Neuronal stem cell (in vitro differentiated cells): ENCODE measurements around the gene GREM2.

Source experiments
- DNase-seq: peaks from one replicate; pipeline ENCODE4 v3.0.0-alpha.2; 2013; ENCODE audit warnings: low spot score
- H2AFZ ChIP-seq: one replicate; pipeline ENCODE4 v1.6.1; 2013; ENCODE audit warnings: mild to moderate bottlenecking, low read length, inconsistent platforms
- H2AK5ac ChIP-seq: 2 replicates; pipeline ENCODE4 v1.6.1; 2013; ENCODE audit warnings: low read depth, mild to moderate bottlenecking, inconsistent platforms, low read length, moderate library complexity, mixed read lengths
- H2BK120ac ChIP-seq: 2 replicates; pipeline ENCODE4 v1.6.1; 2013; ENCODE audit warnings: low read depth, mild to moderate bottlenecking, inconsistent platforms, low read length, moderate library complexity, mixed read lengths
- H2BK12ac ChIP-seq: one replicate; pipeline ENCODE4 v1.6.1; 2013; ENCODE audit warnings: low read length, inconsistent platforms
- H2BK15ac ChIP-seq: 2 replicates; pipeline ENCODE4 v1.6.1; 2013; ENCODE audit warnings: mild to moderate bottlenecking, low read length, inconsistent platforms, mixed read lengths
- H2BK5ac ChIP-seq: one replicate; pipeline ENCODE4 v1.6.1; 2013; ENCODE audit warnings: inconsistent platforms, mild to moderate bottlenecking, low read length, moderate library complexity
- H3K14ac ChIP-seq: one replicate; pipeline ENCODE4 v1.6.1; 2013; ENCODE audit warnings: low read length, inconsistent platforms
- H3K18ac ChIP-seq: 2 replicates; pipeline ENCODE4 v1.6.1; 2013; ENCODE audit warnings: low read length, inconsistent platforms
- H3K23ac ChIP-seq: 2 replicates; pipeline ENCODE4 v1.6.1; 2013; ENCODE audit warnings: low read depth, mild to moderate bottlenecking, mixed read lengths, low read length, inconsistent platforms; ENCODE audit not compliant: poor library complexity
- H3K27ac ChIP-seq: replicated peaks from 3 replicates; pipeline ENCODE4 v1.5.1; 2013; ENCODE audit warnings: low read length, inconsistent platforms
- H3K27me3 ChIP-seq, 3 experiments: 2 replicates each; pipeline ENCODE4 v1.6.1; 2013; ENCODE audit warnings: low read length in 3 of 3, mild to moderate bottlenecking in 2 of 3, inconsistent platforms in 1 of 3, low read depth in 1 of 3, mixed read lengths in 1 of 3, moderate library complexity in 1 of 3; ENCODE audit not compliant: control insufficient read depth in 3 of 3, insufficient read depth in 3 of 3
- H3K36me3 ChIP-seq, 2 donors: replicated peaks in 1 of 2; 2 replicates each; pipeline ENCODE4 v1.6.1; 2013; ENCODE audit warnings: low read length in 2 of 2; ENCODE audit not compliant: control insufficient read depth in 2 of 2, insufficient read depth in 2 of 2
- H3K4ac ChIP-seq: 2 replicates; pipeline ENCODE4 v1.6.1; 2013; ENCODE audit warnings: inconsistent platforms, mild to moderate bottlenecking, low read length, moderate library complexity
- H3K4me1 ChIP-seq, 2 donors: 1 replicate in 1 of 2; 2 replicates in 1 of 2; pipeline ENCODE4 v1.6.1; 2013; ENCODE audit warnings: low read length in 2 of 2, low read depth in 1 of 2; ENCODE audit not compliant: control insufficient read depth in 2 of 2, insufficient read depth in 1 of 2
- H3K4me2 ChIP-seq: one replicate; pipeline ENCODE4 v1.6.1; 2013; ENCODE audit warnings: mild to moderate bottlenecking, low read length, inconsistent platforms; ENCODE audit not compliant: insufficient read depth, poor library complexity, severe bottlenecking
- H3K4me3 ChIP-seq, 2 donors: 2 replicates each; pipeline ENCODE4 v1.5.1; 2013; ENCODE audit warnings: low read length in 2 of 2, mild to moderate bottlenecking in 2 of 2, inconsistent platforms in 1 of 2, moderate library complexity in 1 of 2
- H3K79me1 ChIP-seq: one replicate; pipeline ENCODE4 v1.6.1; 2013; ENCODE audit warnings: low read depth, mild to moderate bottlenecking, inconsistent platforms, low read length, moderate library complexity
- H3K9ac ChIP-seq: one replicate; pipeline ENCODE4 v1.6.1; 2013; ENCODE audit warnings: mild to moderate bottlenecking, low read depth, low read length, inconsistent platforms; ENCODE audit not compliant: poor library complexity
- H3K9me3 ChIP-seq, 2 donors: replicated peaks in 1 of 2; 2 replicates each; pipeline versions ENCODE3 to v1.6.1; 2013; ENCODE audit warnings: low read length in 2 of 2, mild to moderate bottlenecking in 2 of 2, inconsistent platforms in 1 of 2, low read depth in 1 of 2, mixed read lengths in 1 of 2, moderate library complexity in 1 of 2; ENCODE audit not compliant: control insufficient read depth in 2 of 2, insufficient read depth in 1 of 2
- H4K8ac ChIP-seq: one replicate; pipeline ENCODE4 v1.6.1; 2013; ENCODE audit warnings: low read depth, mild to moderate bottlenecking, inconsistent platforms, low read length, moderate library complexity
- H4K91ac ChIP-seq: one replicate; pipeline ENCODE4 v1.6.1; 2013; ENCODE audit warnings: low read length, low read depth, mild to moderate bottlenecking, inconsistent platforms; ENCODE audit not compliant: poor library complexity
- WGBS, 2 donors: extraction: QIAGEN DNeasy Blood & Tissue Kit; methylation state at CpG; one replicate each; pipeline ENCODE4 v1.1.7; 2013; ENCODE audit warnings: missing lambda C conversion rate in 2 of 2, mixed read lengths in 1 of 2; ENCODE audit not compliant: insufficient read length in 2 of 2, insufficient replicate concordance in 1 of 2; ENCODE audit errors: extremely low coverage in 2 of 2; 5-methylcytosine and 5-hydroxymethylcytosine counted together

Gene GREM2

GRCh38 chr1:240644732-240645131 is 32.8 kb upstream of the GREM2 start:
- H3K23ac ChIP-seq: no peak overlapping the region
- no CpG with 5 or more reads among the region's 6 CpGs for WGBS, 2 donors

GRCh38 chr1:240635466-240636256 is 23.7 kb upstream of the GREM2 start:
- Histone ChIP-seq H3K4ac (no peak overlapping the region), H2BK15ac (no peak overlapping the region), H3K18ac (no peak overlapping the region), H3K27me3 (no peaks in the 10 kb centered on the region), H2AFZ (no peak overlapping the region), H3K4me2 (no peak overlapping the region), H2BK12ac (no peak overlapping the region), H3K14ac (no peak overlapping the region), H3K79me1 (no peaks in the 10 kb centered on the region), H3K27ac (no peak overlapping the region), H3K9me3 (peaks cover 0 to under 1% of the 10 kb centered on the region in 2 donors), H4K91ac (no peak overlapping the region), H2BK120ac (no peak overlapping the region), H2AK5ac (no peak overlapping the region), H2BK5ac (no peak overlapping the region), H3K9ac (no peak overlapping the region), H3K4me1 (no peaks in the 10 kb centered on the region), H3K4me3 (no peak overlapping the region), H3K36me3 (no peaks in the 10 kb centered on the region), H4K8ac (no peak overlapping the region), H3K23ac (no peak overlapping the region)
- no CpG with 5 or more reads among the region's 16 CpGs for WGBS, 2 donors
- DNase-seq: no peak

More at GRCh38 chr1:240644732-240645131, 32.8 kb upstream of the GREM2 start:
- no peaks in the 10 kb centered on the region for H3K9me3 ChIP-seq
- H3K4me2 ChIP-seq: no peak overlapping the region
- no peaks in the 10 kb centered on the region for H3K36me3 ChIP-seq
- DNase-seq: no peak
- H3K4ac ChIP-seq: no peak overlapping the region
- no peak overlapping the region for H4K8ac ChIP-seq
- no peaks in the 10 kb centered on the region for H3K27me3 ChIP-seq
- no peak overlapping the region for H2AK5ac ChIP-seq
- H3K4me1 ChIP-seq: no peaks in the 10 kb centered on the region
- H3K27ac ChIP-seq: no peak overlapping the region
- no peak overlapping the region for H3K14ac ChIP-seq
- H4K91ac ChIP-seq: no peak overlapping the region
- H3K18ac ChIP-seq: no peak overlapping the region
- H2BK5ac ChIP-seq: no peak overlapping the region
- H2BK15ac ChIP-seq: no peak overlapping the region
- no peaks in the 10 kb centered on the region for H3K79me1 ChIP-seq
- H2BK12ac ChIP-seq: no peak overlapping the region
- no peak overlapping the region for H3K9ac ChIP-seq
- H3K4me3 ChIP-seq: no peak overlapping the region
- no peak overlapping the region for H2BK120ac ChIP-seq
- H2AFZ ChIP-seq: no peak overlapping the region

GRCh38 chr1:240630409-240630808 is 18.5 kb upstream of the GREM2 start:
- H3K4ac ChIP-seq: no peak overlapping the region
- no peak overlapping the region for H4K8ac ChIP-seq
- WGBS, 2 donors: no CpG with 5 or more reads among the region's 5 CpGs
- no peaks in the 10 kb centered on the region for H3K27me3 ChIP-seq
- H3K27ac ChIP-seq: no peak overlapping the region
- H3K9me3 ChIP-seq: peaks cover 0 to 2% of the 10 kb centered on the region in 2 donors
- no peak overlapping the region for H3K18ac ChIP-seq
- H3K9ac ChIP-seq: no peak overlapping the region
- no peaks in the 10 kb centered on the region for H3K79me1 ChIP-seq
- H2BK12ac ChIP-seq: no peak overlapping the region
- no peak overlapping the region for H3K4me2 ChIP-seq
- no peak for DNase-seq
- no peak overlapping the region for H4K91ac ChIP-seq
- no peak overlapping the region for H3K14ac ChIP-seq
- H2BK5ac ChIP-seq: no peak overlapping the region
- H2BK15ac ChIP-seq: no peak overlapping the region
- H2AFZ ChIP-seq: no peak overlapping the region
- H3K4me3 ChIP-seq: no peak overlapping the region
- H2AK5ac ChIP-seq: peak overlapping the region; percentile 28
- H2BK120ac ChIP-seq: no peak overlapping the region
- no peaks in the 10 kb centered on the region for H3K36me3 ChIP-seq
- no peak overlapping the region for H3K23ac ChIP-seq
- H3K4me1 ChIP-seq: no peaks in the 10 kb centered on the region

- H3K23ac ChIP-seq: no peak overlapping the region
- H3K9ac ChIP-seq: no peak overlapping the region
- H4K8ac ChIP-seq: no peak overlapping the region
- H2BK5ac ChIP-seq: no peak overlapping the region
- WGBS, 2 donors: no CpG with 5 or more reads among the region's 2 CpGs
- no peaks in the 10 kb centered on the region for H3K4me1 ChIP-seq
- no peak overlapping the region for H3K18ac ChIP-seq
- no peaks in the 10 kb centered on the region for H3K9me3 ChIP-seq
- no peak overlapping the region for H4K91ac ChIP-seq
- no peak overlapping the region for H3K4ac ChIP-seq
- H2BK15ac ChIP-seq: no peak overlapping the region
- no peaks in the 10 kb centered on the region for H3K79me1 ChIP-seq
- H3K14ac ChIP-seq: no peak overlapping the region
- no peak overlapping the region for H2AK5ac ChIP-seq
- no peak overlapping the region for H2AFZ ChIP-seq
- H3K36me3 ChIP-seq: no peaks in the 10 kb centered on the region
- no peak for DNase-seq
- H3K4me3 ChIP-seq: no peak overlapping the region
- H3K27ac ChIP-seq: no peak overlapping the region
- H3K4me2 ChIP-seq: no peak overlapping the region
- no peak overlapping the region for H2BK120ac ChIP-seq
- H3K27me3 ChIP-seq: no peaks in the 10 kb centered on the region
- H2BK12ac ChIP-seq: no peak overlapping the region
Measured at GRCh38 chr1:240621249-240621648, 9.3 kb upstream of the GREM2 start.
